Activated CD8-positive, alpha-beta T cell treated with anti-CD3 and anti-CD28 coated beads for 36 hours (primary cell): ENCODE results near the gene SSU72. TPM values are rescaled to one million over a fixed set of nuclear protein-coding genes. Genes with fewer than 3 reads are reported as not detected.

Experiments used
- ATAC-seq: fragments of 200-7000 bp; cut with Tn5 transposase; one replicate; pipeline ENCODE4 v1.10.0; 2021; ENCODE audit warnings: mild to moderate bottlenecking, moderate library complexity
- CTCF ChIA-PET: fragments of 350-600 bp; sonication (Branson Sonifier 250); formaldehyde crosslinking; loops from one replicate; lab custom pipeline; 2021; ENCODE audit warnings: antibody characterized with exemption; lab: Charles Lee
- POLR2A ChIA-PET: fragments of 350-600 bp; sonication (Branson Sonifier 250); formaldehyde crosslinking; loops from one replicate; lab custom pipeline; 2021; ENCODE audit warnings: antibody characterized with exemption; lab: Charles Lee
- DNase-seq: peaks from one replicate; pipeline ENCODE4 v3.0.0-alpha.2; 2020
- H3K27ac Mint-ChIP-seq: one replicate; pipeline ENCODE4 v1.8.0; 2021; ENCODE audit warnings: mild to moderate bottlenecking, mixed read lengths
- H3K27me3 Mint-ChIP-seq: one replicate; pipeline ENCODE4 v1.8.0; 2021; ENCODE audit warnings: mixed read lengths
- H3K36me3 Mint-ChIP-seq: one replicate; pipeline ENCODE4 v1.8.0; 2021; ENCODE audit warnings: low read depth, mixed read lengths
- H3K4me1 Mint-ChIP-seq: one replicate; pipeline ENCODE4 v1.8.0; 2021; ENCODE audit warnings: low read depth, mixed read lengths
- H3K4me3 Mint-ChIP-seq: one replicate; pipeline ENCODE4 v1.8.0; 2021; ENCODE audit warnings: mild to moderate bottlenecking, moderate library complexity, mixed read lengths
- H3K9me3 Mint-ChIP-seq: one replicate; pipeline ENCODE4 v1.8.0; 2021; ENCODE audit warnings: mixed read lengths
- CTCF ChIP-seq: fragments of 200-600 bp; IDR thresholded peaks from one replicate; pipeline ENCODE4 v1.8.0; 2022; ENCODE audit warnings: antibody characterized with exemption, mild to moderate bottlenecking
- intact Hi-C: fragments of 100-400 bp; cut with micrococcal nuclease; formaldehyde crosslinking; loops from one replicate; pipeline ENCODE4 v1.10.0; 2022
- total RNA-seq, 2 experiments: library from RNA; stranded (reverse); gene quantifications; one replicate each; pipeline ENCODE4 v1.2.3, GENCODE V29; 2021

The SSU72 gene
- total RNA-seq, 2 experiments from 2014 or later = 111 to 113 TPM

GRCh38 chr1:1545946-1546737 is 28.5 kb downstream of the SSU72 start:
- no peak overlapping the region for H3K27ac Mint-ChIP-seq
- peaks cover 9% of the 10 kb centered on the region for H3K36me3 Mint-ChIP-seq
- H3K27me3 Mint-ChIP-seq = no peaks in the 10 kb centered on the region
- ChIA-PET POLR2A (interaction anchor here (1.1 to 1.8 kb wide), 2 partner anchors 13 to 17 kb away, joined by 3 to 9 read pairs; no protein-coding TSS in a partner anchor), CTCF (no interaction called here)
- H3K4me1 Mint-ChIP-seq = no peaks in the 10 kb centered on the region
- TF ChIP-seq CTCF = no peak
- H3K4me3 Mint-ChIP-seq = no peak overlapping the region
- no peaks in the 10 kb centered on the region for H3K9me3 Mint-ChIP-seq
- intact Hi-C loops = no loop called here
- ATAC-seq (no peak), DNase-seq (no peak)

GRCh38 chr1:1544544-1544943 is 30.1 kb downstream of the SSU72 start:
- no peak for DNase-seq
- POLR2A ChIA-PET = no interaction called here
- intact Hi-C loops = no loop called here
- peaks cover 9% of the 10 kb centered on the region for H3K36me3 Mint-ChIP-seq
- H3K27ac Mint-ChIP-seq = no peak overlapping the region
- H3K4me1 Mint-ChIP-seq = no peaks in the 10 kb centered on the region
- no peaks in the 10 kb centered on the region for H3K9me3 Mint-ChIP-seq
- no peak for TF ChIP-seq CTCF
- CTCF ChIA-PET = interaction anchor here (1.1 kb wide), 1 partner anchor 11 kb away, joined by 3 read pairs; no protein-coding TSS in a partner anchor
- ATAC-seq = no peak
- no peaks in the 10 kb centered on the region for H3K27me3 Mint-ChIP-seq
- no peak overlapping the region for H3K4me3 Mint-ChIP-seq

- H3K27ac Mint-ChIP-seq = no peak overlapping the region
- no peaks in the 10 kb centered on the region for H3K4me1 Mint-ChIP-seq
- H3K4me3 Mint-ChIP-seq = no peak overlapping the region
- CTCF ChIA-PET = interaction anchor here (1.1 kb wide), 1 partner anchor 12 kb away, joined by 3 read pairs; no protein-coding TSS in a partner anchor
- no peak for DNase-seq
- no peak for TF ChIP-seq CTCF
- peaks cover 9% of the 10 kb centered on the region for H3K36me3 Mint-ChIP-seq
- POLR2A ChIA-PET = interaction anchor here (2.8 kb wide), 1 partner anchor 18 kb away, joined by 6 read pairs; no protein-coding TSS in a partner anchor
- H3K9me3 Mint-ChIP-seq = no peaks in the 10 kb centered on the region
- ATAC-seq = no peak
- intact Hi-C loops = no loop called here
- no peaks in the 10 kb centered on the region for H3K27me3 Mint-ChIP-seq
Measured at GRCh38 chr1:1543706-1544099, 31.0 kb downstream of the SSU72 start.

GRCh38 chr1:1542766-1543705 is 31.6 kb downstream of the SSU72 start:
- ChIA-PET CTCF (interaction anchor here (1.4 kb wide), 1 partner anchor 13 kb away, joined by 3 read pairs; no protein-coding TSS in a partner anchor), POLR2A (interaction anchor here (0.8 to 2.8 kb wide), 2 partner anchors 14 to 18 kb away, joined by 3 to 6 read pairs; no protein-coding TSS in a partner anchor)
- Mint-ChIP-seq H3K27me3 (no peaks in the 10 kb centered on the region), H3K4me1 (no peaks in the 10 kb centered on the region), H3K9me3 (no peaks in the 10 kb centered on the region), H3K36me3 (peaks cover 9% of the 10 kb centered on the region), H3K27ac (no peak overlapping the region), H3K4me3 (no peak overlapping the region)
- no peak for DNase-seq
- intact Hi-C loops = no loop called here
- ATAC-seq = no peak
- TF ChIP-seq CTCF = no peak
